HG02623 (cell line): Measurements from ENCODE around the gene ATXN7L1.
"Not testable (repeated sequence)": the region's sequence is repeated elsewhere in the genome, so short reads cannot be mapped to it uniquely, and the experiment has no call there.

ENCODE experiments used
- ATAC-seq: cut with Tn5 transposase; IDR thresholded peaks from one replicate; pipeline ENCODE4 v1.9.1; 2021; ENCODE audit warnings: moderate library complexity; ENCODE audit not compliant: unreplicated experiment

Gene ATXN7L1

DNA sequence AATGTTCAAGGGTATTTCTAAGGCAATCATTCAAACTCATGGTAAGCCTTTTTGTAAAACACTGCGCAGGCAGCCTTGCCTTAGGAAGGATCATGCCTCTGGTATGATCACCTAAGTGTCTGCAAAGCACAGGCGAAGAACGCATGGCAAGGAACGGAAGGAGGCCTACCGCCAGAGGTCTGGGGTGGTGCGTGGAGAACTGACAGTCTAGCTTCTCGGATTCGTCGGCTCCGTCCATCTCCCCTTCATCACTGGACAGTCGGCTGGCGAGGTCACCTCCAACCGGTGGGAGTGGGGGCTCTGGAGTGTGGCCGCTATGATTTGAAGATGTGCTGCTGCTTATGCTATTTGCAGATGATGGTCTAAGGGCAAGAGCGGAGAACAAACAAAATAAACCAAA is 252.5 kb downstream of the ATXN7L1 start:
- no peak for ATAC-seq

DNA sequence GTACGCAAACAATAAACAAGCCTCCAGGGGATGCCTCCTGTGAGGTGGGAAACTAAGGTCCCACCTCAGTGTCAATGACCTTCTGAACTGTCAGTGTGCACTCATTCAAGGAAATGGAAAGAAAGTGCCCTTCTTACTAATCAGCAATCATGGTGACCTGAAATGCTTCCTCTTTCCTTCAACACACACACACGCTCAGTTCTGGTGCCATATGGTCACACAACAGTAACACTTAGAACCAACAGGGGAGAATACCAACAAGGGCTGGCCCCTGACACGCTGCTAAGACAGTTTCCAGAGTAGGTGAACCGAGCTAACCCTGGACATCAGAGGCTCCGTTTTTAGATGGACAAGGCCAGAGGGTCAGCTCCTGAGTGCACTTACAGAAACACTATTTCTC is 253.0 kb downstream of the ATXN7L1 start:
- ATAC-seq: no peak

DNA sequence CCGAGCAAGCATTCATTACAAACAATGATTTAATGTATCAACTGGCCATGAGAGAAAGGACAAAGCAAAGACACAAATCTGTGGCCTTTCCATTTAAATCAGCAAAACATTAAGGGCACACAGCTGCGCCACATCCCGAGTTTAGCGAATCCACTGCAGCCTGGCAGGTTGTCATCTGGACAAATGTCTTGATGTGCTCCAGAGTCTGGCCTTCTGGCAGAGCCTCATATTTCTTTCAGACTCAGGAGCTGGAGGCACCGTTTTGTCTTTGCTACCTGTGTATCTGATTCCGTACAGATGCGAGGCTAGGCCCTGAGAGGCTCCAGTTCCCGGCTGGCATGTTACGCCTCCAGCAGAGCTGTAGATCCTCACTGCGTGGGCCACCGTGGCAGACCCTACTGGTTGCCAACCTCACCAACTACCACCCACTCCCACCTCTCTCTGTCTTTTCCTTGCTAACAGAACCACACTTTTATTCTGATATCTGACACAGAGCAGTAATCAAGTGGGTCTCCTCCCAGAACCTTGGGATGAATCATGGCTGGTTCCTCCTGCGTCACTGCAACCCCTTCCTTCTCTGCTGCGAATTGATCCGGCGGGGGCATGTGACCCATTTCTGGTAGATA is 254.2 kb downstream of the ATXN7L1 start:
- no peak for ATAC-seq

DNA sequence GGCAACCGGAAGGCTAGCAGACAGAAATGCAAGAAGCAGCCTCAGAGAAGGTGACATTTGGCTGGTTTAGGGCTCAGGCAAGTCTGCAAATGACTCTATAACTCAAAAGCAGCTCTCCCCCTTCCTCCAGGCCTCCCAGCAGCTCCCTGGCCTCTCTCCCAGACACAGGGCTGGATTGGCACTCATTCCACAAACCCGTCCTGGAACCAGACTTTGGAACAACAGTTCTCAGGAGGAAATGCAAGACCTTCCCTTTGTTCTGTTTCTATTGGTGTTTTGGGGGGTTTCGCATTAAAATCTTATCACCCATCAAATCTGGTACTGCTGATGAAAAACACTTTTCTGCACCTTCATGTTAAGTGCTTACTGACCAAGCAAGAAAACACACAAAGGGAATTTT is 254.8 kb downstream of the ATXN7L1 start:
- ATAC-seq: no peak

DNA sequence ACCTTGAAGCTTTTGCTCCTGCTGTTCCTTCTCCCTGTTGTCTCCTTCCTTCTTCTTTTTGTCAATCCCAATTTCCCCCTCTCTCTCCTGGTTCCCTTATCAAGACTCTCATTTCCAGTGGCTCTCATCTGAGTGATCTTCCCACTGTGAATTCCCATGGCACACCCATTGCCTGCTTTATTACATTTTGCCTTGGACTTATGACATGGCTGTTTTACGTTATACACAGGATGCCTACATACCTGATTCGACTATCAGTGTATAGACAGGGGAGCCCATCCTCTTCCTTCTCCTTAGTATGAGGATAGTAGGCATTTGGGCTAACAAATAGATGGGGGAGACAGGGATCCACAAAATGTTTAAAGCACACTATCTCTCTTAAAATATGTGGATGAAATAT is 255.2 kb downstream of the ATXN7L1 start:
- no peak for ATAC-seq

DNA sequence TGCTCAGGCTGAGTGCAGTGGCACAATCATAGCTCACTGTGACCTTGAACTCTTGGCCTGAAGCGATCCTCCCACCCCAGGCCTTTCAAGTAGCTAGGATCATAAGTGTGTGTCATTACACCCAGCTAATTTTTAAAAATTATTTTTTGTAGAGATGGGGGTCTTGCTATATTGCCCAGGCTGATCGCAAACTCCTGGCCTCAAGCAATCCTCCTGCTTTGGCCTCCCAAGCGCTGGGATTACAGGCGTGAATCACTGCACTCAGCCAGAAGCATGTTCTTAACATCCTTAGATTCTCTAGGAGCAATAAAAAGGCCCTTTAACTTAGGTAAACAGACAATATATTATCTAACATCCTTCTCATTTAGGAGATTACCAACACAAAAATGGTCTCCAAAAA is 256.8 kb downstream of the ATXN7L1 start:
- ATAC-seq: no peak

DNA sequence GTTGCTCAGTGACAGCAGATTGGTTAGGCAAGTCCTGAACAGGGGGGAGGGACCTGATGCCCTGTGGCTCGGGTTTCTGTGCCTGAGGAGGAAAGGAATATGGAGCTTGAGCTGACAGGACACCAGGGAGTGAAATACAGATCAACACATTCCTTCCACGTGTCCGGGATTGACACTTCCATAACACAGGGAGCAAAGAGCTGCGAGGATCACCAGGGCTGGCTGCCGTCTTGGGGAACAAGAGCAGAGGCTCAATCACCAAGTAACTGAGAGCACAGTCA is 258.4 kb downstream of the ATXN7L1 start:
- no peak for ATAC-seq

DNA sequence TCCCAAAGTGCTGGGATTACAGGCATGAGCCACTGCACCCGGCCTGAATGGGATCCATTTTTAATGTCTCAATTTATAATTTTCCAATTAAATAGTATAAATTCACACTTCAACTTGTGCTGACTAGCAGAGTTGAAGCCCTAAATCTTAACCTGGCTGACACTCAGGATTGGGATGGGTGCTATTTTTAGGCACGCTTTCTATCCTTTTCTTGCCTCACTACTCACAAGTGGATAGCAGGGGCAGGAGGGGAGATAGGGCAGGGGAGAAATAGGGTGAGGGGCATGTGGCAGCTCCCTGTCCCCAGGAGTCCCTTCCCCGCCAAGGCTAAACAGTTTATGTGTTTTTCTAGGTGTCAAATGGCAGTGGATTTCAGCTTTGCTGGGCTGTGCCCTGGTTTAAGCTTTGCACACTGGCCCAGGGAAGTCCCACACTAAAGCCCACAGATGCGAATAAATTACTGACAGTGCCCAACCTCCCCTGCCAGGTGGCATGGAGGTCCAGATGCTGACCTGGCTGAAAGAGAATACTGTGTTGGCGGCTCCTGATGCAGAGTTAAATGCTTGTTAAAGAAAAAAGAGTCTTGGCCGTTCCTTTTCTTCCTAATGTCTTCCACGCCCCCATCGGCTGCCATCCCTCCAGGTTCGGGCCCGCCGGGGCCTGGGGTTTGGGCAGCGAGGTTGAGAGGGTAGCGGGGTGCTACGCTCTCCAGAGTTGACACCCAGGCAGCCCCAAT is 259.0 kb downstream of the ATXN7L1 start:
- no peak for ATAC-seq

DNA sequence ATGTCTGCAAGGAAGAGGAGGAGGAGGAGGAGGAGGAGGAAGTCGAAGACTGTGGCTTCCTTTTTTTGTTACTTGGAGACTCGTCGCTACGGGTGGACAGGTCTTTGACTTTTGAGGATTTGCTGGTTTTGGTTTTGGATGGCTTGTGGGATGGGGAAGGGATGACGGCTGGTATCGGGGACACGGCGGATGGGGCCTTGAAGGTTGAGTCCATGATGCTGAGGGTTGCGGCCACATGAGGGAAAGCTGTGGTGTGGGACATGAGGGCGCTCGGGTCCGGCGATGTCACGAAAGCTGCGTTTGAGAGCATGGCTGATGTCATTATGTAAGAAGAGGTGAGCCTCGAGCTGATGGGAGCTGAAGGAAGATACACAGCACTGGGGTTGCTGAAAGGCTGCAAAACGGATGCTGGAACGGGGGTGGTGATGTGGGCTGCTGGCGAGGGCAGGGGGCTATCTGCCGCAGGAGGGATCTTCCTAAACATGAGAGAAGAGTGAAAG is 262.0 kb downstream of the ATXN7L1 start:
- ATAC-seq: no peak

DNA sequence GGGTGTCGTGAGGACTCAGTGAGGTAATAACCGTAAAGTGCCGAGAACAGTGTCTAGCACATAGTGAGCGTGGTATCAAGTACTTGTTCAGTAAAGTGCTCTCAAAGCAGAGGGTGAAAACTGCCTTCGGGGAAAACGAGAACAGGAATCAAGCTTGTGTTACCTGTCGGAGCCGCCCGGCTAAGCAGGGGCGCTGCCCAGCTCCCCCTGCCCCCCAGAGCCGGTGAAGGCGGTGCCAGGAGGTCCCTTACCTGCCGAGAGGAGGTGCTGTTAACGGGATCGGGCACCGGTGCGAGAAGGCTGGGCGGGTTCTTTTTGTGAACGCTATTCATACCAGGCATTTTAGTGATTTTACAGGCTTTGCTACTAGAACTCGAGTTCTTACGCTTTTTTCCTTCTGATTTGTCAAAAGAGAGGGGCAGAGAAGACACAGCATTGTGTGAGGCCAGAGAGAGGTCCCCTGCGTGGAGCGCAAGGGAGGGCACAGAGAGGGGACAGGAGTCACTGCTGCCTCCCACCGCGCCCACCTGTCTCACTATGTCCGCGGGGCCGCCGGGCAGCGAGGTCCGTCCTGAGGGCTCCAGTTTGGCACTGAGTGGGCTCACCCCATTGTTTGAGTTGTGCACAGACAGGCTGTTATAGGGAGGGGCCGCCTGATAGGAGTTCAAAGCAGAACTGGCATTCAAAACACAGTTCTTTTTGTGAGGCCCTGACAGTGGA is 262.6 kb downstream of the ATXN7L1 start:
- no peak for ATAC-seq

DNA sequence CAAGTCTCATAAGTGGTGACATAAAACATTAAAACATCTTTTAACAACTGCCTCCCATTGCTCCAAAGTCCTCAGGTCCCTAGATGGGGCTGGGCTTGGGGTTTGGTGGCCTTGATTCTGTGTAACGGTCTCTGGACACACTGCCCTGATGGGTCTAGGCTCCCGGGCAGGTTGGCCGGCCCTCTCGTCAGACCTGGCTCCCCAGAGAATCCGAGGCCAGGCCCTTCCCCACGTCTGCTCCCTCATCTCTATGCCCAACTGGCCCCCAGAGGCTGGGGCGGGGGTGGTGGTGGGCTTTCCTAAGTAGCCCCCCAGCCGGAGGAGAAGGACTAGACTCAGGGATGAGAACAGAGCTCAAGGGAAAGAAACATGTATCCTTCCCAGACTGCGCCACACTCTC is 263.6 kb downstream of the ATXN7L1 start:
- ATAC-seq: no peak

DNA sequence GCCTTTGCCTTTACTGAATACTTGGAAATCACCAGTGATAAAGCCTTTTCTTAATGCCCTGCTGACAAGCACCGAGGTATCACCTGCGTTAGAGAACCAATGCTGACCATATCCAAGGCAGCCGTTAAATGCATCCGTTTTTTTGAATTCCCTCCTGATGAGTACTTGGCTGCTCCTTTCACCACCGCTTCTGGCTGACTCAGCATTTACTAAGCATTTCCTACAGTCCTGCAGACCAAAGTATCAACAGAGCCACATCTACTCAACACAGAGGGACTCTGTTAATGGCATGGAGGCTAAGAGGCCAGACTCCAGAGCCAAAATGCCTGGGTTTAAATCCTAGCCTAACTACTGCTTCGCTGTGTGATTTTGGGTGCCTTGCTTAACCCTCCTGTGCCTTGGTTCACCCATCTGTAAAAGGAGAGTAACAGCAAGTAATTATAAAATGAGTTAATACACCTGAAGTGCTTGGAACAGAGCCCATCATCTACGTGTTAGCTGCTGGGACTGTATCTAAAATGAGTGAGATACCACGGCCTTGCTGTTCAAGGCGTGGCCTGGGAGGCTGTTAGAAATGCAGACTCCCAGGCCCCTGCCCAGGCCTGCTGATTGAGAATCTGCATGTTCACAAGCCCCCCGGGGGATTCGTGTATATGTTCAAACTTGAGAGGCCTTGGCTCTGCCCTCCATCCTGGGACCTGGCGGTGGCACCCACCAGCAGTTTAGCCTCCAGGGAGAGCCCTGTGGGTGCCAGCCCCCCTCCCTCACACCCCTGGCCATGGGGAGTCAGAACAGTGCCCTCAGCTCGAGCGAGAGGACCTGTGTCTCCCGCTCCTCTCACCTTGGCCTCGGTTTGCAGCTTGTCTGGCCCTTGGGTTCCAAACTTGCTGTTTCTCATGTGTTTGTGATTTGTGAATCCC is 264.3 kb downstream of the ATXN7L1 start:
- ATAC-seq: no peak

DNA sequence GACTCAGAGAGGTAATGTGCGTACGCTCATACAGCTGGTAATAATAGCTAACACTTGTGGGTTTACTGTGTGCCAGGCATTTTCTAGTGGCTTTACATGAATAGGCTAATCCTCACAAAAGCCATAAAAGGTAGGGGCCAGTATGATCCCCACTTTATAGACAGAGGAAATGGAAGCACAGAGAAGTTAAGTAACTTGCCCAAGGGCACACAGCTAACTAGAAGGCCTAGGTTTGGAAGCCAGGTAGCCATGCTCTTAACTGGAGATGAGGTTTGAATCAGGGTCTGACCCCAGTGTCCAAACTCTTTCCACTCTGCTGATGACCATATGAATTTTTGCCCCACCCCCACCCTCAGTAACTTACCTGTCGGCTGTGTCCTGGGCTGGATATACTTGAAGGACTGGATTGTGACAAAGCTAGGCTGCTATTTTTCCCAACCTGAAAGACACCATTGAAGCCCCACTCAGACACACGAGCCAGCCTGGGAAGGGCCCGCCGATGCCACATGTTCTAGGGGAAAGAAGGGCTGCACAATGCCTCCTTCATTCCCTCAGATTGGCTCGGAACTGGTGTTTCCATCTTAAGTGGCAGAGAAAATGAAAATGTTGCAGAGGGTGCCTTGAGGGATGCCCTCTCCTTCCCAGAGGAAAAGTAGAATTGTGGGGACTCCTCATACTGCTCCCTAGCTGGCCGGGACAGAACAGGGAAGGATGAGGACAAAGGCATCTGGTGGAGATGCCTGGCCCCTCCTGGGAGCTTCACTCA is 266.1 kb downstream of the ATXN7L1 start:
- ATAC-seq: no peak

DNA sequence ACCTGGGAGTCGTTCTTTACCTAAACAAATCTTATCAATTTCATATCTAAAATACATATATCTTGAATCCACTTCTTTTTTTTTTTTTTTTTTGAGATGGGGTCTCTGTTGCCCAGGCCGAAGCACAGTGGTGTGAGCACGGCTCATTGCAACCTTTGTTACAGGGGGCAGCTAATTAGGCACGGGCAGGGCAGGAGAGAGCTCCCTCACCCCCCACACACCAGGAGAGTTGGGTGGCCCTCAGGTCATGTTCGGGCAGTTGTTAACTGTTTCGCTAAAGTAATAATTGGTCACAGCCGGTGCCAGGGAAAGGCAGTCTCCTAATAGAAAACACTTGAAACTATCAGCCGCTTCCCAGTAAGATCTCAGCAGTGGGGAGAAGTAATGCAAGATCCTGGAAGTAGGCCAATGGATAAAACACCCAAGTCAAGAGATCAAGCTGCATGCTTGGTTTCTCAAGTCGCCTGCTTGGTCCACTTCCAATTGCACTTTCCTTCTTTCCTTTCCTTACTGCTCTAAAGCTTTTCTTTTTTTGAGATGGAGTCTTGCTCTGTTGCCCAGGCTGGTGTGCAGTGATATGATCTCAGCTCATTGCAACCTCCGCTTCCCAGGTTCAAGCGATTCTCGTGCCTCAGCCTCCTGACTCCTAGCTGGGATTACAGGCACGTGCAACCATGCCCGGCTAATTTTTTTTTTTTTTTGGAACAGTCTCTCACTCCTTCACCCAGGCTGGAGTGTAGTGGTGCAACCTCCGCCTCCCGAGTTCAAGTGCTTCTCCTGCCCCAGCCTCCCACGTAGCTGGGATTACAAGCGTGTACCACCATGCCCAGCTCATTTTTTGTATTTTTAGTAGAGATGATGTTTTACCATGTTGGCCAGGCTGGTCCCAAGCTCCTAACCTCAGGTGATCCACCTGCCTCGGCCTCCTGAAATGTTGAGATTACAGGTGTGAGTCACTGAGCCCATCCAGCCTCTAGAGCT is 273.8 kb downstream of the ATXN7L1 start:
- ATAC-seq: no peak

DNA sequence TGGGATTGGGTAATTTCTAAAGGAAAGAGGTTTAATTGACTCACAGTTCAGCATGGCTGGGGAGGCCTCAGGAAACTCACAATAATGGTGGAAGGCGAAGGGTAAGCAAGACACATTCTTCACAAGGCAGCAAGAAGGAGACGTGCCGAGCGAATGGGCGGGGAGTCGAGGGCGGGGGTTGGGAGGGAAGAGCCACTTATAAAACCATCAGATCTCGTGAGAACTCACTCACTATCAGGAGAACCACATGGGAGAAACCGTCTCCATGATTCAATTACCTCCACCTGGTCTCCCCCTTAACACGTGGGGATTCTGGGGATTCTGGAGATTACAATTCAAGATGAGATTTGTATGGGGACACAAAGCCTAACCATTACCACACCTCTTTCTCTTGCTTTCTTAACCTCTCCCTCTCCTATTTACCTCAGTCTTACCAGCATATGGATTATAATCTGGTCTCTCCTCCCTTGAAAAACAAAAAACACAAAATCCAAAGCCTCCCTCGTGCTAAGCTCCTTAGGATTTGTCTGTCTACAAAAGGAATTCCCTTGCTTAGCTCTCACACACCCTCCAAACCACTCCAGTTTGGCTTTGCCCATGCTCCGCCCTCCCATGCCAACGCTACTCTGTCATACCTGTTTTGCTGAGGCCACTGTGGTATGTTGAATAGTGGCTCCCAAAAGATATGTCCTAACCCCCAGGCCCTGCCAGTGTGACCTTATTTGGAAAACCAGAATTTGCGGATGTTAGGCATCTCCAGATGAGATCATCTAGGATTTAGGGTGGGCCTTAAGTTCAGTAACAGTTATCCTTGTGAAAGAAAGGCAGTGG is 275.5 kb downstream of the ATXN7L1 start:
- no peak for ATAC-seq

DNA sequence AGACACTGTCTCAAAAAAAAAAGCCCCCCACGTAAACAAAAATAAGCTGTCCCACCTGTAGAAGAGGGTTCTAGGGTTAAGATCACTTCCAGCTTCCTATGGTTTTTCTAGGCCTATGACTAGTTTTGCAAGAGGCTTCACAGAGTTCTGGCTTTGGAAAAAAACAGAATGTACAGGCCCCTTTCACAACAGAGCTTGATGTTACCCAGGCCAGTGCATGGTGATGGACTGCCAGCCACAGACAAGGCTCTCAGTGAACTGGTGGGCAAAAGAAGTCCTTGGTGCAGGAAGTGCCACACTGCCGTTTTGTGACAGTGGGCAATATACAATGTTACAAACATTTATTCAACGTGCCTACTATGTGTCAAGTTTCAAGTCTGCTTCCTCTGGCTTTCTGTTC is 276.8 kb downstream of the ATXN7L1 start:
- no peak for ATAC-seq

DNA sequence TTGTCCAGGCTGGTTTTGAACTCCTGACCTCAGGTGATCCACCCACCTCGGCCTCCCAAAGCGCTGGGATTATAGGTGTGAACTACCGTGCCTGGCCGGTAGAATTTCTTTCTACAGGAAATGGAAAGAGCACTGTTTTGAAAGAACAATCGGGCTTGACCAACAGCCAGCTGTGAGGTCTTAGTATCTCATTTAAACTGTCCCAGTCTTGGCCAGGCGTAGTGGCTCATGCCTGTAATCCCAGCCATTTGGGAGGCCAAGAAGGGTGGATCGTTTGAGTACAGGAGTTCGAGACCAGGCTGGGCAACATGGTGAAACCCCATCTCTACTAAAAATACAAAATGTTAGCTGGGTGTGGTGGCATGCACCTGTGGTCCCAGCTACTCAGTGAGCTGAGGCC is 277.3 kb downstream of the ATXN7L1 start:
- not testable (repeated sequence) for ATAC-seq

DNA sequence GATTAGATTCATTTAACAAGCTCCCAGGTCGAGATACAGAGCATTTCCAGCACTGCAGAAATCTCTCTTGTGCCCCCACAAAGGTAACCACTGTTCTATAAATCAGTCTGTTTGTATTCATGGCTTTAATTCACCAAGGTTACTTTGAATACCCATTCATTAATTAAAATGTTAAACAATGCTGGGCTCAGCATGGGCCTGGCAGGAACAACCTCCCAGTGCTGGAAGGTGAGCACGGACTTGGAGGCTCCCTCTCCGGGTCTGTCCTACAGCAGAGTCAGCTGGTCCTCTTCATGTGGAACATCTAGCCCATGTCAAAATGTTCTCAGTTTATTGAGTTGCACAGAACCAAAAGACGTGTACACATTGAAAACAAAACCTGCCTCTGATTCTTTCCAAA is 279.5 kb downstream of the ATXN7L1 start:
- ATAC-seq: no peak
